Epithelial cell of proximal tubule (primary cell): ENCODE data around the gene WDR6. TPM values are rescaled to one million over a fixed set of nuclear protein-coding genes. Genes with fewer than 3 reads are reported as not detected.

ENCODE experiments used
- DNase-seq: peaks from one replicate; pipeline ENCODE4 v3.0.0-alpha.2; 2011; ENCODE audit warnings: low read depth
- H3K4me3 ChIP-seq: 2 replicates; pipeline ENCODE4 v1.5.1; 2011; ENCODE audit warnings: low read depth, mild to moderate bottlenecking, low read length
- CTCF ChIP-seq: conservative IDR thresholded peaks from 2 replicates; pipeline ENCODE4 v1.5.1; 2012; ENCODE audit warnings: low read depth, mild to moderate bottlenecking, low read length
- total RNA-seq: library from RNA; depleted of rRNA; stranded (reverse); fragments of >200 nt; gene quantifications from 2 replicates; pipeline ENCODE4 v1.2.3, GENCODE V29; 2015

Gene WDR6
- total RNA-seq, 1 donor from 2014 or later = 99.5 TPM

GRCh38 chr3:49021213-49021812 lies 14.1 kb downstream of the WDR6 start:
- no peak for TF ChIP-seq CTCF
- peak overlapping the region; percentile 92 for H3K4me3 ChIP-seq
- DNase-seq = peak; percentile 72

GRCh38 chr3:49021813-49022687 lies 14.9 kb downstream of the WDR6 start, which contains the start of gene NDUFAF3:
TSS of gene NDUFAF3 (plus strand) at chr3:49022121. CDS start at chr3:49022145, 24 bp downstream.
- TF ChIP-seq CTCF = peak; percentile 78
- peak within 1 kb of the TSS; percentile 92 for H3K4me3 ChIP-seq
- peak; percentile 52 for DNase-seq

GRCh38 chr3:49022688-49023171 lies 15.5 kb downstream of the WDR6 start:
- peak overlapping the region; percentile 92 for H3K4me3 ChIP-seq
- no peak for TF ChIP-seq CTCF
- DNase-seq = no peak

- no peak for TF ChIP-seq CTCF
- no peak overlapping the region for H3K4me3 ChIP-seq
- no peak for DNase-seq
These were observed 16.6 kb downstream of the WDR6 start for GRCh38 chr3:49023775-49024174.

GRCh38 chr3:49024449-49024848 lies 17.3 kb downstream of the WDR6 start:
- no peak for TF ChIP-seq CTCF
- no peak for DNase-seq

GRCh38 chr3:49025005-49025792 lies 18.0 kb downstream of the WDR6 start:
- no peak overlapping the region for H3K4me3 ChIP-seq
- no peak for TF ChIP-seq CTCF
- DNase-seq = no peak

More at GRCh38 chr3:49024449-49024848, 17.3 kb downstream of the WDR6 start:
- no peak overlapping the region for H3K4me3 ChIP-seq
